ENCODE measurements around the gene MAJIN. TPM values are rescaled to one million over a fixed set of nuclear protein-coding genes. Genes with fewer than 3 reads are reported as not detected.

The MAJIN gene
- total RNA-seq, 1 donor from 2014 or later: not detected

DNA sequence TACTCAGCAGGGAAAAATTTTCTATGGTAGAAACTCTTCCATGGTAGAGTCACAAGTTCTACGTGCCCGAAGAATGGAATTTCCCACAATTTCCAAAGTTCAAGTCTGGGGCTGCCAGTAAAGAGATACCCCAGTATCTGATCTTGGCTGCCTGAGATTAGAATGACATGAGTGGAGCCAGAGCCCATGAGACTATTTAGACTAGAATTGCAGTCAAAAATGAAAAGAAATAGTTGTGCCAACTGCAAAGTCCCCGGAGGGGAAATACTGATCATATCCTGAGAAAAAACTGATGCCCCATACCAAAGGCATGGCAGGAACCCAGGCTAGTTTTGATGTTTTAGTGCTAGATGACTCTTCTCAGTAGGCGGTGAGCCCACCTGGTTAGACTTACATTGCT is 11.2 kb downstream of the MAJIN start:
- H3K27me3 Mint-ChIP-seq (ENCODE audit: unreplicated experiment): peaks cover 13% of the 10 kb centered on the region
- H3K27ac Mint-ChIP-seq (ENCODE audit: unreplicated experiment): no peak overlapping the region
- DNase-seq (ENCODE audit: extremely low spot score, unreplicated experiment): no peak
- H3K36me3 Mint-ChIP-seq (ENCODE audit: unreplicated experiment): no peaks in the 10 kb centered on the region
- H3K9me3 Mint-ChIP-seq (ENCODE audit: unreplicated experiment): no peaks in the 10 kb centered on the region
- H3K4me1 Mint-ChIP-seq (ENCODE audit: unreplicated experiment): no peaks in the 10 kb centered on the region
- TF ChIP-seq, protein P1, sequence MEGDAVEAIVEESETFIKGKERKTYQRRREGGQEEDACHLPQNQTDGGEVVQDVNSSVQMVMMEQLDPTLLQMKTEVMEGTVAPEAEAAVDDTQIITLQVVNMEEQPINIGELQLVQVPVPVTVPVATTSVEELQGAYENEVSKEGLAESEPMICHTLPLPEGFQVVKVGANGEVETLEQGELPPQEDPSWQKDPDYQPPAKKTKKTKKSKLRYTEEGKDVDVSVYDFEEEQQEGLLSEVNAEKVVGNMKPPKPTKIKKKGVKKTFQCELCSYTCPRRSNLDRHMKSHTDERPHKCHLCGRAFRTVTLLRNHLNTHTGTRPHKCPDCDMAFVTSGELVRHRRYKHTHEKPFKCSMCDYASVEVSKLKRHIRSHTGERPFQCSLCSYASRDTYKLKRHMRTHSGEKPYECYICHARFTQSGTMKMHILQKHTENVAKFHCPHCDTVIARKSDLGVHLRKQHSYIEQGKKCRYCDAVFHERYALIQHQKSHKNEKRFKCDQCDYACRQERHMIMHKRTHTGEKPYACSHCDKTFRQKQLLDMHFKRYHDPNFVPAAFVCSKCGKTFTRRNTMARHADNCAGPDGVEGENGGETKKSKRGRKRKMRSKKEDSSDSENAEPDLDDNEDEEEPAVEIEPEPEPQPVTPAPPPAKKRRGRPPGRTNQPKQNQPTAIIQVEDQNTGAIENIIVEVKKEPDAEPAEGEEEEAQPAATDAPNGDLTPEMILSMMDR (IDR thresholded peaks at IDR 0.05): no peak
- H3K4me3 Mint-ChIP-seq (ENCODE audit: unreplicated experiment): no peak overlapping the region

DNA sequence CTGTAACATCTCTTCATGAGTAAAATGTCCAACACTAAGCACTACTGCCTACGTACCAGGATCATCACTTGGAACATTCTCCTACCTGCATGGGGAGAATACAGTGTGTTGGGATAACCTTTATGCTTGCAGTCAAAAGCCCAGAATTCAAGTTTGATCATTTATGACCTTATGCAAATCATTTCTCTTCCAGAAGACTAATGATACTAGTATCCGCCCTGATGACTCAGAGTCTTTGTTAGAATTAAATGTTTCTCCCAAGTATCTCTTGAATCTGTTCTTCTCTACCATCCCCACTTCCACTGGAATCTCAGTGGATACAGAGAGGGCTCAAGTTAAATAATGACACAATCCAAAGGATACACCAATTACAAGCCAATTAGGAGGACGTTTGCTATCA is 12.4 kb downstream of the MAJIN start:
- TF ChIP-seq, protein P1 (IDR thresholded peaks at IDR 0.05): no peak
- Mint-ChIP-seq H3K4me3 (ENCODE audit: unreplicated experiment) (no peak overlapping the region), H3K36me3 (ENCODE audit: unreplicated experiment) (no peaks in the 10 kb centered on the region), H3K4me1 (ENCODE audit: unreplicated experiment) (no peaks in the 10 kb centered on the region), H3K27me3 (ENCODE audit: unreplicated experiment) (peaks cover 22% of the 10 kb centered on the region), H3K27ac (ENCODE audit: unreplicated experiment) (no peak overlapping the region), H3K9me3 (ENCODE audit: unreplicated experiment) (no peaks in the 10 kb centered on the region)
- no peak for DNase-seq (ENCODE audit: extremely low spot score, unreplicated experiment)

DNA sequence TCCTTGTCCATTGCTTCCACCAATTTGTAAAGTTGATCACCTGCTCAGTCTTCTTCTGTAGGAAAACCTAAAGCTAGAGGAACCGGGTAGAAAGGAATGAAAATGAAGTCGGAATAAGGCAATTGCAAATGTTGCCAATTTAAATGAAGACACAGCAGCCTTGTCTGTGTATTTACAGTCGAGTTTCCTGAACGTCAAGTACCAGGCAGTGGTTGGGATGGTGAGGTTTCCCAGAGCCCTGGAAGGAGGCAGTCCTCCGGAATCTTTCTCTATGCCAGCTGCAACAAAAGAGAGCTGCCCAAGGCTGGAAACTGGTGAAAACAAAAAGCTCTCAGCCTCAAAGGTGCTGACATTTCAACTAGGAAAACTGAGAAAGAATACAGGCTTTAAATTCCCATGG is 17.7 kb downstream of the MAJIN start:
- H3K9me3 Mint-ChIP-seq (ENCODE audit: unreplicated experiment): no peaks in the 10 kb centered on the region
- H3K27me3 Mint-ChIP-seq (ENCODE audit: unreplicated experiment): peaks cover 38% of the 10 kb centered on the region
- no peak overlapping the region for H3K4me3 Mint-ChIP-seq (ENCODE audit: unreplicated experiment)
- H3K36me3 Mint-ChIP-seq (ENCODE audit: unreplicated experiment): no peaks in the 10 kb centered on the region
- no peaks in the 10 kb centered on the region for H3K4me1 Mint-ChIP-seq (ENCODE audit: unreplicated experiment)
- TF ChIP-seq, protein P1 (IDR thresholded peaks at IDR 0.05): no peak
- no peak for DNase-seq (ENCODE audit: extremely low spot score, unreplicated experiment)
- no peak overlapping the region for H3K27ac Mint-ChIP-seq (ENCODE audit: unreplicated experiment)

- no peak overlapping the region for H3K4me3 Mint-ChIP-seq (ENCODE audit: unreplicated experiment)
- no peak for DNase-seq (ENCODE audit: extremely low spot score, unreplicated experiment)
- H3K27me3 Mint-ChIP-seq (ENCODE audit: unreplicated experiment): peaks cover 46% of the 10 kb centered on the region
Measured at GRCh38 chr11:64951529-64951928, 20.4 kb downstream of the MAJIN start.

GRCh38 chr11:64947208-64947814 is 24.6 kb downstream of the MAJIN start:
- peaks cover 61% of the 10 kb centered on the region for H3K27me3 Mint-ChIP-seq (ENCODE audit: unreplicated experiment)
- H3K27ac Mint-ChIP-seq (ENCODE audit: unreplicated experiment): no peak overlapping the region

More at GRCh38 chr11:64951529-64951928, 20.4 kb downstream of the MAJIN start:
- TF ChIP-seq, protein P1 (IDR thresholded peaks at IDR 0.05): no peak
- no peaks in the 10 kb centered on the region for H3K4me1 Mint-ChIP-seq (ENCODE audit: unreplicated experiment)
- no peaks in the 10 kb centered on the region for H3K9me3 Mint-ChIP-seq (ENCODE audit: unreplicated experiment)
- no peaks in the 10 kb centered on the region for H3K36me3 Mint-ChIP-seq (ENCODE audit: unreplicated experiment)
- H3K27ac Mint-ChIP-seq (ENCODE audit: unreplicated experiment): no peak overlapping the region

More at GRCh38 chr11:64947208-64947814, 24.6 kb downstream of the MAJIN start:
- H3K9me3 Mint-ChIP-seq (ENCODE audit: unreplicated experiment): no peaks in the 10 kb centered on the region
- H3K36me3 Mint-ChIP-seq (ENCODE audit: unreplicated experiment): no peaks in the 10 kb centered on the region
- no peaks in the 10 kb centered on the region for H3K4me1 Mint-ChIP-seq (ENCODE audit: unreplicated experiment)
- no peak for DNase-seq (ENCODE audit: extremely low spot score, unreplicated experiment)
- TF ChIP-seq, protein P1 (IDR thresholded peaks at IDR 0.05): no peak
- no peak overlapping the region for H3K4me3 Mint-ChIP-seq (ENCODE audit: unreplicated experiment)

All from osteocyte (in vitro differentiated cells).